NCI-H2196 treated with DMSO at 0.1 percent for 48 hours (cell line): ENCODE measurements around the gene HS3ST6.
"Not testable (repeated sequence)": the region's sequence is repeated elsewhere in the genome, so short reads cannot be mapped to it uniquely, and the experiment has no call there.

Experiments used
- DNase-seq: peaks from one replicate; lab custom pipeline; 2025; ENCODE audit not compliant: unreplicated experiment; lab: John Stamatoyannopoulos, UW

HS3ST6 gene

DNA sequence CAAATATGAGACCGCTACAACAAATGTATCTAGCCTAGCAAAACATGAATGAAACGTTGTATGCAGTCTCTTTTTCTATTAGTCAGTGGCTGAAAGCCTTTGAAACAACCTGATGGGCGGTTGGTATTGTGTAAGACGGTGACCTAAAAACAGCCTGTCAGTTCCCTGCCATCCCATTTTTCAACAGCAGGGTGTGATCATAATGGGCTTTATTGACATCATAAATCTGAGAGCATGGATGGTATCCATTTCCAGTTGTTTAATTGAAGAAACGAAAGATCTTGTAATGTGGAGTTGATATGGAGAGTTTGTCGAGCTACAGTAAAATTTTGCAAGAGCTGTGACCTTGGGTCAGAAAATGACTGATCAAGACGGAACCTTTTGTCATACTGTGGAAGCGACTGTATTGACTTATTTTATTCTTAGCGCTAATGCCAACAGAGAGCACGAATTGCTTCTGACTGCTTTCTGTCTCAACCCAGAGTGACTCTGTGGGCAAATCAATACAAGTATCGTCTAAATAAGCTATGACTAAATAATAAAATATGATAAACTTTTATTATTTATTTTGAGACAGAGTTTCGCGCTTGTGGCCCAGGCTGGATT, 34.0 kb downstream of the HS3ST6 start:
- no peak for DNase-seq

DNA sequence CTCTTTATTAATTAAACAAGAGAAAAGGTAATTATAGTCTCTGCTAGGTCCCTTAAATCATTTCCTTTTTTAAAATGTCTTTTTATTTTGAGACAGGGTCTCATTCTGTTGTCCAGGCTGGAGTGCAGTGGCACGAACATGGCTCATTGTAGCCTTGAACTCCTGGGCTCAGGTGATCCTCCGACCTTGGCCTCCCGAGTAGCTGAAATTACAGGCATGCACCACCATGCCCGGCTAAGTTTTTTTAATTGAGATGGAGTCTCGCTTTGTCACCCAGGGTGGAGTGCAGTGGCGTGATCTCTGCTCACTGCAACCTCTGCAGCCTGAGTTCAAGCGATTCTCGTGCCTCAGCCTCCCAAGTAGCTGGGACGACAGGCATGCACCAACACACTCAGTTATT, 37.0 kb downstream of the HS3ST6 start:
- not testable (repeated sequence) for DNase-seq

DNA sequence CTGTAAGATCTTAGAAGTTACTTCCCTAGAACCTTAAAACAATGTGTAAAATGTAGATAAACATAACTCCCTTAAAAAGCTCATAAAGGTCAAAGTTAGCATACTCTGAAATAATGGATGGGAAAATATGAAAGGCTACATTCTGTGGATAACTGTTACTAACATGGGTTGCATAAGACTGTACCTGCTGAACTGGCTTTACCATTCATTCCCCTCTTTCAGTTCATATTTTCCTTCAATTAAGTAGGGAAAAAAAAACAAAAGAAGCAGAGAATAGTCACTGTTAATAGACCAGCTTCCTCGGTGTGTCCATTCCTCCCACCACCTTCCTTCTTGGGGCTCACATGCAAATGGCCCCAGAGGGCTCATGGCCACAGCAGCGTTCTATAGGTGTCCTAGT, 38.7 kb downstream of the HS3ST6 start:
- DNase-seq: no peak

DNA sequence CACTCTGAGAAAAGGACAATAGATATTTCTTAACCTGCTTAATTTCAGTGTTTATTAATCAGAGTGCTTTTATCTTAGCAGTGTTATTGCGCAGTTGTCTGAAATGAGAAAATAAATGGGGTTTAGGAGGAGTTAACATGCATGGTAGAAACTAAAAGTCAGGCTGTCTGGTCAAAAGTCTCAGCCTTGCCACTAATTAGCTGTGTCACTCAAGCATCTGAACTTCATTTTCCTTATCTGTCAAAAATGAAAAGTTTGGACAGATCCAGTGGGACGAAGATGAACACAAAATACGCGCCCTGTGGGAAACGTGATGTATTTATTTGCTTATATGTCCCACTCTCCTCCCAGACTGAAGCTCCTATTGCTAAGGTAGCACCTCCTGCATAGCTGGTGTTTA, 40.0 kb downstream of the HS3ST6 start:
- no peak for DNase-seq

DNA sequence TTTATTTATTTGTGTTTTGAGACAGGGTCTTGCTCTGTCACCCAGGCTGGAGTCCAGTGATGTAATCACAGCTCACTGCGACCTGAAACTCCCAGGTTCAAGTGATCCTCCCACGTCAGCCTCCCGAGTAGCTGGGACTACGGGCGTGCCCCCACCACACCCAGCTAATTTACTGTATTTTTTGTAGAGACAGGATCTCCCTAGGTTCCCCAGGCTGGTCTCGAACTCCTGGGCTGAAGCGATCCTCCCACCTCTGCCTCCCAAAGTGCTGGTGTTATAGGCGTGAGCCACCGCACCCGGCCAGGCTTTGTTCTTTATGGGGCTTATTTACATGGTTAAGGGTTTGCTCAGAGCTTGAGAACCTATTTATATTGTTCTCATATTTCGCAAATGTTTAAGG, 40.4 kb downstream of the HS3ST6 start:
- no peak for DNase-seq

DNA sequence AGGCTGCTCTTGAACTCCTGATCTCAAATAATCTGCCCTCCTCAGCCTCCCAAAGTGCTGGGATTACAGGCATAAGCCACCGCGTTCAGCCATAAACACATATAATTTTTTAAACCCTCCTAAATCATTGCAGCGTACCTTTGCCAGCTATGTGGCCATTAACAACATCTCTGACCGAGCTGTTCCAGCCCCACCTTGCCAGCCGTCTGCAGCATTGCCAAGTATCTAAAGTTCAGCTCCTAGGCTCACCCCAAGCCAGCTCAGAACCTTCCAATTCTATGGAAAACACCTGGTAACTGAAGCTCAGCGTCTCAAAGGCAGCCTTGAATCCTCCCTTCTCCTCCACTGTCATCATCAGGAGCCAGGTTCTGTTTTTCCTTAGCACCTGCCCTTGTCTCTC, 41.1 kb downstream of the HS3ST6 start:
- no peak for DNase-seq

DNA sequence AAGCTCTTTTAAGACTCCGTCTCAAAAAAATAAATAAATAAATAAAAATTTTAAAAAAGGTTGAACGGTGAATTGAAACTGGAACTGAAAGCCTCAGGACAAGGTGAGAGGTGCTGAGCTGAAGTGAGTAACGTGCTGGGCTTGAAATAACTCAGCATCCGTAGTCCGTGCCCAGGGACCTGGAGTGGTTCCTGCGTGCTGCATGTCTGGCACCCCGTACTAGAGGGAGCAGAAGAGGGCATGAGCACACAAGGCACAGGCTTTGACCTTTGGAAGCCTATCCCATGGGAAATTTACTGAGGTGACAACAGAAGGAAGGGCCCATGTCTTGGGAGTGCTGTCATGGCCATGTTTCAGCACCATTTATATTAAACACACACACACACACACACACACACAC, 41.7 kb downstream of the HS3ST6 start:
- no peak for DNase-seq

DNA sequence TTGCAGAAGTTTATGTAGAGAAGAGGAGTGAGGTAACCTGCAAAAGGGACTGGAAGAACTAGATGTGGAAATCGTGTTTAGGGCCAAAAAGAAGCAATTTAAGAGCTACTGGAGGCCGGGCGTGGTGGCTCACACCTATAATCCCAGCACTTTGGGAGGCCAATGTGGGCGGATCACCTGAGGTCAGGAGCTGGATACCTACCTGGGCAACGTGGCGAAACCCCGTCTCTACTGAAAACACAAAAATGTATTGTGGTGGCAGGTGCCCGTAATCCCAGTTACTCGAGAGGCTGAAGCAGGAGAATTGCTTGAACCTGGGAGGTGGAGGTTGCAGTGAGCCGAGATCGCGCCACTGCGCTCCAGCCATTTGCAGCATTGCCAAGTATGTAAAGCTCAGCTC, 42.1 kb downstream of the HS3ST6 start:
- DNase-seq: not testable (repeated sequence)

DNA sequence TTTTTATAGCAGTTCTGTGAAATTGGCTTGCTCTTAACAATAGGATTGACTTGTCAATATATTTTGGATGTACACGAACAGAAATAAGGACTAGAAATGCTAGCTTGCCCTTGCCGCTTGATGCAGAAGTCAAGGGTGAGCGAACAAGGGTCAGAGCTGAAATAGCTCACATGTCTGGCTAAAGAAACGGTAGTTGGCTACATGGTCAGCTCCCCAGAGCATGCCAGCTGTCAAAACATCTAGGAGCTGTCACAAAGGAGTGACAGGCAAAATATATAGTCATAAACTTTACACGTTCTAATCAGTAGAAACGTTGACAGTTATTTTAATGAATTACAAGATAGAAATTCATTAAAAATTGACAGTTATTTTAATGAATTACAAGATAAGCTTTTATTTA, 43.4 kb downstream of the HS3ST6 start:
- DNase-seq: no peak

DNA sequence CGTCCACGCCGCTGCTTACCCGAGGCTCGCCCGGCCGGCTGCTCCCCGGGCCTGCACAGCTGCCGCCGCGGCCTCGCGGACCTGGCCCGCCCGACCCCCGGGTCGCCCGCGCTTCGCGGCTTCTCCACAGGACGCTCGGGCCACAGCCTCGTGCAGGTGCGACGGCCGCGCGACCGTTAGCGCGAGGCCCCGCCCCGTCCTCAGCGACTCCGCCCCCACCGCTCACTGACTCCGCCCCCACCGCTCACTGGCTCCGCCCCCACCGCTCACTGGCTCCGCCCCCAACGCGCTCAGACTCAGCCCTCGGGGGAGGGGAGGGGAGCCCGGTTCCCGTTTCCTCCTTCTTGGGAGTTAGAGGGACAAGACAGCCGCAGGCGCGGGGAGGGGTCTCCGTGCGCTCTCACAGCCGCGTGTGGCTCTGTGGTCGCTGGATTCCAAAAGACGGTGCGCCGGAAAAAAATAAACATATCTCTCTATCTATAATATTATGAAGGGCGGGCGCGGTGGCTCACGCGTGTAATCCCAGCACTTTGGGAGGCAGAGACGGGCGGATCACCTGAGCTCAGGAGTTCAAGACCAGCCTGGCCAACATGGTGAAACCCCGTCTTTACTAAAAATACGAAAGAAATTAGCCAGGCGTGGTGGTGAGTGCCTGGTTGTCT, 46.1 kb downstream of the HS3ST6 start, which contains the start of gene MEIOB:
TSS of gene MEIOB (minus strand) at position 191 of the 662 bp plus-strand sequence. CDS start 3,989 bp downstream, outside the sequence.
- DNase-seq: no peak

DNA sequence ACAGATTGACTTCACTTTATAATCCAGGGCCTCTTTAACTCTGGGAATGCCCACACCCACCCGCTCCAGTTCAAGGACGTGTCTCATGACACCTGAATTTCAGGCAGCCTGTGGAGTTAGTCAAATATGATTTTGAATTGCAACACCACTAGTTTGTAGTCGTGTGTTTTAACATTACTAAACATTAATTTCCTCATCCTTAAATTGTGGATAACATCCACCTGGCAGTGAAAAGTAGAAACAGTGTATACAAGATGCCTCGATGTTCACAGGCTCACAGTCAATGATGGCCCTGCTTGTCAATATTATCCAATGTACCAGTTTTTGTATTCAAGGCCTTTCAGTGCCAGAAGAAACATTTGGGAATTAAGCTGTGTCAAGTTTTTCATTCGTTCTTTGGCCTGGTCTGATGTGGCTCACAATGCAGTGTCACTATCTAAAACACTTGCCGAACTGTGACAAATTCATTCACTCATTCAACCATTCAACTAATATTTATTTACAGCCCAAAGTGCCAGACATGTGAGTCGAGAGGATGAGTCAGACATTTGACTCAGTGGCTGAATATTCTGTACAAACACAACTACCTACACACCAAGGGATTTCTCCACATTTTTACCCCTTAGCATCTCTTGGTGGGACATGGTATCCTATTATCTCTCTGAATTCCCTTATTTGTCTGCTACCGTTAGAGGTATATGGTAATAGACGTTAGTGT, 47.7 kb downstream of the HS3ST6 start:
- DNase-seq: no peak

DNA sequence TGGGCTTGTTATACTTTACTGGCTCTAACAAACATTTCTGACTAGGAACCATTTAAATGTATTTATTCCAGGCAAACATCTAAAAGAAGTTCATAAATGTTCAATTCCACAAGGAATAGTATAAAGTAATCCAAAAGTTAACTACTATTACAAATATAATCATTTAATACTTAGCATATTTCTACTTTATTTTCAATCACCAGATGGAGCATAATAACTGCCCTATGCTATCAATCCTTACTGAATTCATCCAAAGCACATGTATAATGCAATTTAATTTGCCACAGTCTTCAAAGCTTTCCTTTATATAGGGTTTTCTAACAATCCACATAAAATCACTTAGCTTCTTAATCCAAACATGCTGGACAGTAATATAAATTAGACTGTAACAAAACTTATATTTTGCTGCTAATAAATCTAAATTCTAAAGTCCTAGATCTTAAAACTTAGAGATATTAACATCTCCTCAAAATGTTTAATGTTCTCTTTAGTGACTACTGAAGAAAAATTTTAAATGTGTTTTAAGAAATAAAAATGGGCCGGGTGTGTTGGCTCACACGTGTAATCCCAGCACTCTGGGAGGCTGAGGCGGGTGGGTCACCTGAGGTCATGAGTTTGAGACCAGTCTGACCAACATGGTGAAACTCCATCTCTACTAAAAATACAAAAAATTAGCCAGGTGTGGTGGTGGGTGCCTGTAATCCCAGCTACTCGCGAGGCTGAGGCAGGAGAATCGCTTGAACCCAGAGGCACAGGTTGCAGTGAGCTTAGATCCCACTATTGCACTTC, 52.1 kb downstream of the HS3ST6 start:
- no peak for DNase-seq

DNA sequence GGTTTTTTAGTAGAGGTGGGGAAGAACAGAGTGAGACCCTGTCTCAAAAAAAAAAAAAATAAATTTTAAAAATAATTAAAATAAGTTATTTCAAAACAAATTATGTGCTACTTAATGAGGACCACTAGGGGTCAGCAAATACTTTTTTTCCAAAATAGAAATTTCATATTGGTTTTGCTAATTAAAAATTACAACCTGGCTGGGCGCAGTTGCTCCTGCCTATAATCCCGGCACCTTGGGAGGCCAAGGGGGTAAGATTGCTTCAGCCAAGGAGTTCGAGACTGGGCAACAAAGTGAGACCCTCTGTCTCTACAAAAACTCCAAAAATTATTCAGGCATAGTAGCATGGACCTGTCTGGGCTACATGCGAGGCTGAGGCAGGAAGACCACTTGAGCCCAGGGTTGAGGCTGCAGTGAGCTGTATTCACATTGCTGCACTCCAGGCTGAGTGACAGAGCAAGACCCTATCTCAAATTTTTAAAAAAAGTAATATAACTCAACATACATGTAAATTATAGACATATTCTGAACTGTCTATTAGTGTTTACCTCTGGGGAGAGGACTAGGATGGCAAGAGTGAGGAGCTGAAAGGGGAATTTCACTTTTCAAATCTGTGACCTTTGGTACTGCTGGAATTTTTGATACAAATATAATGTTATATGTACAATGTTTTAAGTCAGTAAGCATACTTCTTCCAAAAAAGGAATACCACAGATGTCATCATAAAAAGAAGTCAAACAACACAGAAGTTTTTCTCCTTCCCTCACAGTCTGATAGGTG, 54.3 kb downstream of the HS3ST6 start:
- DNase-seq: peak; percentile 19

DNA sequence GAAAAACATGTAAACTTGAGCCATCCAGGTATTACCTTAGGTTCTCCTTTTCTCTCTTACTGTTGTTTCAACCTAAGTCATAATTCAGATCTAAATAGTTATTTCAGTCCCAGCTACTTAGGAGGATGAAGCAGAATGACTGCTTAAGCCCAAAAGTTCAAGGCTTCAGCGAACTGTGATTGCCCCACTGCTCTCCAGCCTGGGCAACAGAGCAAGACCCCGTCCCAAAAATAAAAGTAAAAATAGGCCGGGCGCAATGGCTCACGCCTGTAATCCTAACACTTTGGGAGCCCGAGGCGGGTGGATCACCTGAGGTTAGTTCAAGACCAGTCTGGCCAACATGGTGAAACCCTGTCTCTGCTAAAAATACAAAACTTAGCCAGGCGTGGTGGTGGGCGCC, 55.8 kb downstream of the HS3ST6 start:
- no peak for DNase-seq

DNA sequence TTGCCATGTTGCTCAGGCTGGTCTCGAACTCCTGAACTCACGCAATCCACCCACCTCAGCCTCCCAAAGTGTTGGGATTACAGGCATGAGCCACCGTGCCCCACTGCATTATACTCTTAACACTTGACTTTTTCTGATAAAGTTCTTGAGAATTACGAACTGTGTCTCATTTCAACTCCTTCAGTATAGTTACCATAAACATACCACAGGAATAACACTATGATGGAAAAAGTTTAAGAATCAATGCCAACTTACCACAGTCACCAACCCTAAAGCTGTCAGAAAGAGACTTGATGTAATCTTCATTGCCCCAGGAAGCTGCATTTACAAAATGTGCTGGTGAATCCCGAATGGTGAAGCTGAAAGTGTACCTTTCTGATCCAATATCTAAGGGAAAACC, 56.5 kb downstream of the HS3ST6 start:
- no peak for DNase-seq
